ENCODE data around the gene ITPR2. TPM values are rescaled to one million over a fixed set of nuclear protein-coding genes. Genes with fewer than 3 reads are reported as not detected.
A peak's percentile ranks its signal among the peaks of the same experiment; 100 is the strongest.
"Not testable (repeated sequence)": the region's sequence is repeated elsewhere in the genome, so short reads cannot be mapped to it uniquely, and the experiment has no call there.

The ITPR2 gene
- polyA plus RNA-seq, 10 donors, result 3.3 to 5.7 (median 4.1) TPM

DNA sequence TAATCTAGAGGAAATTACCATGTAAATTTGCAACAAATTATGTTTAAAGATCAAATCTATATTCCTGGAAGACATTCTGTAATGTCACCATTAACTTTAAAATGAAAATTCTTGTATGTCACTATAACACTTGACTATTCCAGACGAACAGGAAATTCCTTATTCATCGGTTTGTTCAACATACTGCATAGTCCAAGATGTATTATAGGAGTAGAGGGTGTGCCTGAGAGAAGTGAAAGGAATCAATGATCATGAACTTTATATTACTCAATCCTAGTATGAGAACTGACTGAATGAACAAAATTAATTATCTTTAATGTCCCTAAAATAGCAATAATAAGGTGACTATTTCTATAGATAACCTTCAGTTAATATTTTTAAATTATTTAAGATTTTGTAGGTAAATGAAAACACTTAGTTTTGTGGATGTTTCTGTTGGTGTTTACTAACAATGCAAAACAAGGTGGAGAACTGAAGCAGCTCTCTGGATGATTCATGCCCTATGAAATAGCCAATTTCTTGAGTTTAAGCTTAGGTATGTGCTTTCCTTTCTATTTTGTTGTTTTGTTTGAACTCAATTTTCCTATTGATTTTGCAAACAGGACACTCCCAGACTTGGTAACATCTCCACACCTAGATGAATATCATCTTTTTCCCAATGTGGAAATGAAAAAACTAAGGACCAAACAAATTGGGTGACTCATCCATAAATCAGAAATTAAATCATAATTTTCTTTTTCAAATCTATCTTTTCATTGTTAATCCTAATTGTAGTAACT lies 18.2 kb upstream of the ITPR2 start:
- no peak for DNase-seq

GRCh38 chr12:26848156-26848825 lies 15.3 kb upstream of the ITPR2 start:
- DNase-seq, result no peak

DNA sequence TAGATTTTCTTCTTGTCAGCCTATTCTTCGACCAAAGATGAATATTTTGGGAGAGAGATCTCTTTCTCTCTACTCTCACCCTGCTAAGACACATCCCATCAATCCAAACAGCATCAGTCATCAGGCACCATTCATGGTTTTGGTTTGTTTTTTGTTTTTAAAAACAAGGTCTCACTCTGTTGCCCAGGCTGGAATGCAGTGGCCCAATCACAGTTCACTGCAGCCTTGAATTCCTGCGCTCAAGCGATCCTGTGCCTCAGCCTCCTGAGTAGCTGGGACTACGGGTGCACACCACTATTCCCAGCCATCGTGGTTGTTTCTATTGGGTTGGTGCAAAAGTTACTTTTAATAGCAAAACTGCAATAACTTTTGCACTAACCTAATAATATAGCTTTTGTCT lies 14.4 kb upstream of the ITPR2 start:
- no peak for DNase-seq

DNA sequence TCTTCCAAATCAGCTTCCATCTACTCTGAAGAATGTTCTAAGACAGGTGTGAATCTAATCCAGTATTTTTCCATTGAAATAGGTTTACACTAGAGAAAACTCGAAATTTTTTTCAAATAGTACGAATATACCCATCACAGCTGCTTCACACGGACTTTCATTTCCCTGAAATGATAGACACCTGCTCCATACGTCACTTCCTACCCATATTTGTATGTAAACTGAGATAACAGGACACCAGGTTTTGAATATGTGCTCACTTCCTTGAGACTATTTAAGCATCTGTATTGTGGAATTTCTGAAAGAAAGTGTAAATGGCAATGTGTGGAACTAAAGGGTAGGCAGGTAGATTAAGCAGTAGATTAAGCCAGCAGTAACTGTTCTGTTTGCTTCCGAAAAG lies 13.4 kb upstream of the ITPR2 start:
- DNase-seq, result no peak

DNA sequence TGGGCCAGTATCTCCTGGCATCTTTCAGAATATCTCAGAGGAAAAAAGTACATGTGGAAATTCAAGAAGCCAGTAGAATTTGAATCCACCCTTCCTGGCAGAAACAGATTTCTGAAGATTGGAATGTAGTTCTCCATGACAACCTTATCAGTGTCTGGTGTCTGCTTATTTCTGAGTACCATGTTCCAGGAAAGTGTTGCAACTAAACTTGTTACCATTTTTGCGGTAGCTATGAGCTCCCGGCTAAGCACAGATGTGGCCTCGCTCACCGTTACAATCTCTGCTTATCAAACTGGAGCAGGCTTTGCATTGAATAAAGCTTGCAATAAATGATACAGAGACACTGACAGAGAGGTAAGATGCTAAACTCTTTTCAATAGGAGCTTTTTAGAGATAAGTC lies 13.0 kb upstream of the ITPR2 start:
- peak in 2 of 3 donors; percentile 12 to 49 for DNase-seq

GRCh38 chr12:26845057-26845666 lies 12.2 kb upstream of the ITPR2 start:
- DNase-seq, result peak in 1 of 3 donors; percentile 32

GRCh38 chr12:26843311-26843710 lies 10.3 kb upstream of the ITPR2 start:
- no peak for DNase-seq

- no peak for DNase-seq
These were observed 8.1 kb upstream of the ITPR2 start for GRCh38 chr12:26841085-26841484.

- DNase-seq, result no peak
These were observed 6.5 kb upstream of the ITPR2 start for GRCh38 chr12:26839512-26839911.

DNA sequence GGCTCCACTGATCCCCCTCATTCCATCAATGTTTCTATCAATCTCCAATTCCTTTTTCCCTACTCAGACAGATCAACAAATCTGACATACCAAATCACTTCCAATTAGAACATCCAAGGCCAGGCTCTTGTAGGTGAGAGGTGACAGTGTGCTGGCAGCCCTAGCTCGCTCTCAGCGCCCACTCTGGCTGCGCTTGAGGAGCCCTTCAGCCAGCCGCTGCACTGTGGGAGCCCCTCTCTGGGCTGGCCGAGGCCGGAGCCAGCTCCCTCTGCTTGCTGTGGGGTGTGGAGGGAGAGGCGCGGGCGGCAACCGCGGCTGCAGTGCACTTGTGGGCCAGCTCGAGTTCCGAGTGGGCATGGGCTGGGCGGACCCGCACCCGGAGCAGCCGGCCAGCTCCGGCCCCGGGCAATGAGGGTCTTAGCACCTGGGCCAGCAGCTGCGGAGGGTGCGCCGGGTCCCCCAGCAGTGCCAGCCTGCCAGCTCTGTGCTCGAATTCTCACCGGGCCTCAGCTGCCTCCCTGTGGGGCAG lies 6.0 kb upstream of the ITPR2 start:
- DNase-seq, result no peak

- no peak for DNase-seq
These were observed 3.2 kb upstream of the ITPR2 start for GRCh38 chr12:26836201-26836600.

DNA sequence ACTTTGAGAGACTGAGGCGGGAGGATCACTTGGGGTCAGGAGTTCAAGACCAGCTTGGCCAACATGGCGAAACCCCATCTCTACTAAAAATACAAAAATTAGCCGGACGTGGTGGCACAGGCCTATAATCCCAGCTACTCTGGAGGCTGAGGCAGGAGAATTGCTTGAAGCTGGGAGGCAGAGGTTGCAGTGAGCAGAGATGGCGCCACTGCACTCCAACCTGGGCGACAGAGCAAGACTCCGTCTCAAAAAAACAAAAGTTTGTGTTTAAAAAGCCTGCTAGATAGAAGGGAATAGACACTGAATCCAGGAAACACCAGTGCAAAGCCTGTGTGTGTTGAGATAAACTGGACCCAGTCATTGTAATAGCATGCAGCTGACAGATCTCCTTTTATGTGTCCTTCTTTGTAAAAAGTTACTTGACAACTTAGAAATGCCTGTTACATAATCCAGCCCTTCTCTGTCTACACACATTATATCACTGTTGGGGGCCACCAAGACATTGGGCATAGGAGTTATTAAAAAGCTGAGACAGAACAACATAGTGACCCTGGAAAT lies 1.6 kb upstream of the ITPR2 start:
- DNase-seq, result not testable (repeated sequence)

DNA sequence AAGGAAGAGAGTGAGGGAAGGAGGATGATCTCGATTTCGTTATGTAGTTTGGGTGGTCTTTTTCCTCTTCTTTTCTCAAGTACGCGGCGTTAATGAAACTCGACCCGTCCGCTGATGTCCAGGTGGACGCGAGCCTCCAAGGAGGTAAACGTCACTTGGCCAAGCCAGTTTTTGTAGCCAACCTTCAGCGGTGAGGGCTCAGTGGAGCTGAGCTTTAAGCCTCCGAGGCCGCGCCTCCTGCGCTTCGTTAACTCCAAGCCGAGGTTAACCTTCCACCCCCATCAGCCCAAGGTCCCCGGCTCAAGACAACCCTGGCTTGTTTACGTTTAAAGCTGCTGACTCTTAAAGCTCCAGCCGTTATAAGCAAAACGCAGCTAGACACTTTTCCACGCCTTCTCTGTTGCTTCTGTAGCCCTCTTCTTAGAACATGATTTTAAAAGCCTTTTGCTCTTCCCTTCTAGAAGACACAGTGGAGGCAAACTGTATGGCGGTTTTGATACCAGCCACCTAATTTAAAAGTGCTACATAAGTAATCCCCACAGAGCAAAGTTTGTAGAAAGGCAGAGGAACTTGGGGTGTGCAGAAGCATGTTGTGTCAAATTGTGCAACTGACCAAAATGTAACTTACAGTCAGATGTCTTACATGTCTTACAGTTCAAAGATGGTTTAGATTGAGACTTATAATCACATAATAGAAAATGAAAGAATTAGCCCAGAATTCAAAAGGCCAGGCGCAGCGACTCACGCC lies 923 bp upstream of the ITPR2 start:
- DNase-seq, result peak in 2 of 3 donors; percentile 30 to 64

- DNase-seq, result peak; percentile 58 to 87 (median 67)
These were observed 808 bp downstream of the ITPR2 start for GRCh38 chr12:26831951-26832821.

GRCh38 chr12:26830783-26831551 lies 2.0 kb downstream of the ITPR2 start:
- peak in 1 of 3 donors; percentile 18 for DNase-seq

GRCh38 chr12:26830363-26830762 lies 2.6 kb downstream of the ITPR2 start:
- no peak for DNase-seq

GRCh38 chr12:26828280-26829073 lies 4.5 kb downstream of the ITPR2 start:
- no peak for DNase-seq

DNA sequence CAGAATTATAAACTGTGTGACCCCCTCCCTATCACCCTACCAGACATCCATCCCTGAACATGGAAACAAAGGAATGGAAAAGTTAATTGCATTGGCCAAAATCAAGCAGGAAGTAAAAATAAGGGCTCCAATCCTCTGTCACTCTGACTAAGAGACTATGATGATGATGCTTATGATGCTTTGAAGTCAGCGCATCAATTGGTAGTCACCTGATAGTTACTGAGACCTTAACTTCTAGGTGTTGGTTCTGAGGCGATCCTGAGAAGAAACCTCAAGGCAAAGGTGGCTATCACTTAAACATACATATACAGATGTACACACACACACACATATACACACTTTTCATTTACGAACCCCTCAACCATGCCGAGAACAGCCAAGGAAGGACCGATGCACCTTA lies 6.6 kb downstream of the ITPR2 start:
- no peak for DNase-seq

DNA sequence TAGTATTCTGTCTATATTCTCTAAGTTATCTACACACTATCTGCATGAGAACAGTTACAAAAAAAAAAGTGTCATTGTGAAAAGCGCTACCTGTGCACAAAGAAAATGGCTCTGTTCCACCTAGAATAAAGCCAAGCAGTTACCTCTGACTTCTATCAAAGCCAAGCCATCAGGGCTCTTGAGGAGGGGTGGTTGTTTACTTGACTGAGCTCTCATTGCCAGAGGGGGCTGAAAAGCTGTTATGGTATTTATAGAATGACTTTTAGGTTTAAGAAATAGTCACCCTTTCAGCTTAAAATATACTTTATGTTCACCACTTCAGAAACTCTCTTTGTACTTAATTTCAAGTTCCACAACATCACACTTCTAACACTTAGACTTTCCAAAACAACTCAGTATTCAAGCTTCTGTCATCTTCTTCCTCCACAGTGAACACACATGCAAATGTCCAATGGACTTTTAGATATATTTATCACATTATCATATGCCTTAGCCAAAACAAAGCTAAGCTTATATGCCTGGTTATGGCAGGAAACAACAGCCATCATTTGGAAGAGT lies 7.5 kb downstream of the ITPR2 start:
- no peak for DNase-seq

All from muscle of back (tissue), 11 donors.